Stimulated activated CD4-positive, alpha-beta T cell treated with anti-CD3 and anti-CD28 coated beads, Interleukin-15, amount 100 ng/mL, for 48 hours (primary cell): ENCODE measurements around the gene MFAP4.
A peak's percentile ranks its signal among the peaks of the same experiment; 100 is the strongest.
"Not testable (repeated sequence)": the region's sequence is repeated elsewhere in the genome, so short reads cannot be mapped to it uniquely, and the experiment has no call there.

Experiments
- DNase-seq, 2 donors: peaks; one replicate each; pipeline ENCODE4 v3.0.0-alpha.2; 2020; ENCODE audit warnings: low read depth in 2 of 2

The MFAP4 gene

DNA sequence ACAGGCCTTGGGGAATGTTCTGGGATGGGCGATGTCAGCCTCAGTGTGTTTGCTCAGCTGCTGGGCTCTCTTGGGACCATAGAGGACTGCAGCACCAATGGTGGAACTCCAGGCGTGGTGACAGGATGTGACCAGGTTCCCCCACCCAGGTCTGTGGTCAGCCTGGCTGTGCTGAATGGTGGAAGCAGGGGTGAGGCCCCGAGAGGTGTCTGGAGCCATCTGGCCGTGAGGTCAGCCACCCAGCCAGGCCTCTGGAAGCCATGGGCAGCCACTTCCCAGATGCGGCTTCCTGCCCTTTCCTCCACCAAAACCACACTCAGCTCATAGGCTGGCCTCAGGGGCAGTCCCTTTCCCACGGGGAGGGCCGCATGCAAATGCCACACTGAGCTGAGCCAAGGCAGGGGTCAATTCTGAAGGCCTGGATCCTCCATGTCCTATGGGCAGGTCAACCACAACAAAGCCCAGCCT, 16.5 kb downstream of the MFAP4 start:
- DNase-seq: no peak

DNA sequence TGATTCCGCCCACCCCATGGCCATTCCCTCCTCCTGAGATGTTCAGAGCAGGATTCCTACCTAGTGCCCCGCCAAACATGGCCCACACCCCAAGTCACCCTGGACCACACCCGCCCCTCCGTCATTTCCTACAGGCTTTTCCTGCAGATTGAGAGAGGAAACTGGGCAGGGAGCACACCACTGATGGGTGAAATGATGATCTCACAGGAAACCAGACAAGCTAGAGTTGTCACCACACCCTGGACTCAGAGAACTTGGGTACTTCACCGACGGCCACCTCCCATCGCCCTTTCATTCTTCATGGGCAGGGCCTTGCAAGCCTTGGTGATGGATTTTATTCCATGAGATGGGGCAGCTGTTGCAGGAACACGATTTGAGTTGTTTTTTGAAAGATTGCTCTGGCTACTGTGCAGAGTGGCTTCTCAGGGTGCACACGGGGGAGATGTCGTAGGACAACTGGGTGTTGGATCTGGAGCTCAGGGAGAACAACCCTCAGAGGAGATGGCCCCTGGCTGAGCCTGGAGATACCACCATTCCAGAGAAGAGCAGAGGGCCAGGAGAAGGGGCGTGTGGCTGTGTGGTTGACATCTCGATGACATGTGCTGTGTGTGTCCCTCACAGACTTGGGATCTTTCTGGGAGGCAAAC, 17.0 kb downstream of the MFAP4 start:
- no peak for DNase-seq

DNA sequence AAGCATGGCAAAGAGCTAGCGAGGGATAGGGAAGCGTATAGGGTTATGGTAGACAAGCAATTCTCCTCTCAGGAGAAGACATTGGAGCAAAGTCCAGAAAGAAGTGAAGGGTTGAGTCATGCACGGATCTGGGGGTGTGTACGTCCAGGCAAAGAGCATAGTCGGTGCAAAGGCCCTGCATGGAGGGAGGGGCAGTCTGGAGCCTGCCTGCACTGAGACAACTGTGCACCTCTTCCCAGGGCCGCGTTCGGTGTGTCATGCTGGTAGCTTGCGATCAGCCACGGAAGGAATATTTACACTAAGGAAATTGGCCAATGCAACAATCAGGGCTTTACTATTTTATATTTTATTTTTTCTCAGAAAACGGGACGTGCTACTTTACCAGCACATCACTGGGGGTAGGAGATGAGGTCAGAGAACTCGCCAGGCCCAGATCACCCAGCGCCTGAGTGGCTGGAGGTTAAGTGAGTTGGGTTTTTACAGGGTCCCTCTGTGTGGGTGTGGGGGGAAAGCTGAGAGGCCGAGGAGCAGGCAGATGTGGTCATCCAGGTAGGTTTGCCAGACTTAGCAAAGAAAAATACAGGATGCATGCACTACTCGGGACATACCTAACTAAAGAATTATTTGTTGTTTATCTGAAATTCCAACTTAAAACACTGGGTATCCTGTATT, 17.7 kb downstream of the MFAP4 start:
- DNase-seq: no peak

DNA sequence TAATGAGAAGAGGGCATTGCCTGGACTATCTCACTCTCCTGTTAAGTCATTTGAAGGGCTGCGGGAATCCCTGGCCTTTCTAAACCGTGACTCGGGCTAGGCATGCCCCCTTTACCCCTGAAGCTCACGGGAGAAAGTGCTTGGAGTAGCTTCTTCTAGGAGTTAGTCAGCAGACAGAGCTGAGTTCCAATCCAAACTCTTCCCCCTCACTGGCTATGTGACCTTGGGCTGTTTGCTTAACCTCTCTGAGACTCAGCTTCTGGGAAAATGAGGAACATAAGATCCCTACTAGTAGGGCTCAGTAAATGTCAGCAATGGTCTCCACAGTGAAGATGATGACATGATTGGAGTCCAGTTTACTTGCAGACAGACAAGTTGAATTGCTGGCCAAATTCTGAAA, 18.8 kb downstream of the MFAP4 start:
- no peak for DNase-seq

DNA sequence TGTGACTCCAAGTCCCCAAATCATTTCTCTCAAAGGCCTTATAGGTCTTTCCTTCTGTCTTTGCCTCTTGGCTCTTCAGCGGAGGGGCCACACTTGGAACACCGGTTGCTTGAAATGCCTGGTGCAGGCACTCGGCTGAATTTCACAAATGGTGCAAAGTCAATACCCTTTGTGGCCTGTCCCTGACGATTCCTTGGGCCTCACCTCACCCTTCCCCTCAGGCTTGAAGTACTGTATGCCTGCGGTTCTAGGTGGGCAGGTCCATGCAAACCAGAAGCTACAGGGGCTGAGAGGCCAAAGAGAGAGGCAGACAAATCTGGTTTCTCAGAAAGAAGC, 20.4 kb downstream of the MFAP4 start:
- no peak for DNase-seq

DNA sequence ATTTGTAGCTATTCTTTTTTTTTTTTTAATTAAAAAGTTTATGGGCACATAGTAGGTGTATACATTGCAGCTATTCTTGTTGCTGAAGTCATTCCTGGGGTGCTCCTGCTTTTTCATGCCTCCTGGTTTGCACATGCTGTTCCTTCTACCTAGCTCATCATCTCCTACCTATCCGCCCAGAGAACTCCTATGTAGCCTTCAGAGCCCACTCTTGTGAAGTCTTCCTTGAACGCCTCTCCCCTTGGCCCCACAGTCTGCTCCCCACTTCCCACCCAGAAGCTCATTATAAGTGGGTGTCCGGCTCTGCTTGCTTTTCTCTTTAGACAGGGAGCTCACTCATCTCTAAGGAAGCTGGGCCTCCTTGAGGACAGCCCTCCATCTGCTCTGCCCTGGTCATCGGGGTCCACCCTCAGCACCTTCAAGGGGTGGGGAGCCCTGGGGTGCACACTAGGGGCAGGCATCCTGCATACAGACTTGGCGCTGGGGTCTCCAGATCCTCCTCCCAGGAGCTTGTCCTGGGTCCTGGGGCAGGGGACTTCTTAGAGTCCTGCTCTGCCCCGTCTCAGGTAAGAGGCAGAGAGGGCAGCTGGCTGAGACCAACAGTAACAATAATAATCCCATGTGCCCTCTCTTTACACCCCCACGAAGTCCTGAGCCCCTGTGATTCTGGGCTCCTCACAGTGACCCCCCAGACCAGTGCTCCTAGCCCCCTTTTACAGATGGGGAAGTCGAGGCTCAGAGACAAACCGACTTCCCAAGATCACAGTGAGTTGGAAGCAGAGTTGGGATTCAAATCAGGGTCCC, 21.0 kb downstream of the MFAP4 start:
- DNase-seq: no peak

DNA sequence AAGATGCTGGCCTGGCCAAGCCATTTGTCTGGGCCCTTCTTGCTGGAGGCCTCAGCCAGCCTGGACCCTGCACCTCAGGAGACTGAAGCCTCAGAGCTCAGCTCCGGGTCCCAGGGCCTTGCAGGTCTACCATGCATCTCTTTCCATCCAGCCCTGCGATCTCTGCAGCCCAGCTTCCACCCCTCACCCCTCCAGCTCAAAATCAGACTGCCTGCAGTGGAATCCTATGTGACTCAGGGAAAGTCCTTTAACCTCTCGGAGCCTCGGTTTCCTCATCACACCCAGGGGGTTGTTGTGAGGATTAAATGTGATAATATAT, 21.5 kb downstream of the MFAP4 start:
- DNase-seq: no peak

DNA sequence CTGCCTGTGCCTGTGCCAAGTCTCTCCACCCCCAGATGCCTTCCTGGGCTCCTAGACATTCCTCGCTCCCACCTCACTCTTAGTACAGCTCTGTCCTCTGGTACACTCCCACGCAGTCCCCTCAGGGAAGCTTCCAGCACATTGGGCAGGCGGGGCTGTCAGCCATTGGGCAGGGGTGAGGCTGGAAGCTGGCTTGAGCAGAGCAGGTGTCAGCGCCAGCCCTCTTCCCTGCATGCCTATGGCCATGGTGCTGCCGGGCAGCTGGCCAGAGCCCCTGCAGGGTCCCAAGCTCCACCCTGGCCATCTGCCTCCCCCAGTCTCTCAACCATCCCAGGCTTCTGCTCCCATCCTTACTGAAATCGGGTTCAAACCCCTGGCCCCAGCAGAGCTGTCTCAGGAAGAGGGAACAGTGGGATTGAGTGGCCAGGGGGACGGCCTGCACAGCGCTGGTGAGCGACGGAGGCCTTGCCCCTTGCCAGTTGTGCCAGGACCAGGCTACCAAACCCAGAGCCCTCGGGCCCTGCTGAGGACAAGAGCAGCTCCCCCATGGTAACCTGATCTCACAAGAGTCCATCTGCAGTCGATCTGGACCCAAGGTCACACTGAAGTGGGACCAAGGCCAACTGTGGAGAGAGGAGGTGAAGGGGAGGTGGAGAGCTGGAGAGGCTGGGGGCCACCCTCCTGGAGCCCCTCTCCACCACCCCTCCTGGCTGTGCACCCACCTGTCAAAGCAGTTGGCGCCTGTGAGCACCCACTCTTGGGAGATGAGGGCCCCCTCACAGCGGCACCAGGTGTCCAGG, 22.1 kb downstream of the MFAP4 start:
- DNase-seq: no peak

DNA sequence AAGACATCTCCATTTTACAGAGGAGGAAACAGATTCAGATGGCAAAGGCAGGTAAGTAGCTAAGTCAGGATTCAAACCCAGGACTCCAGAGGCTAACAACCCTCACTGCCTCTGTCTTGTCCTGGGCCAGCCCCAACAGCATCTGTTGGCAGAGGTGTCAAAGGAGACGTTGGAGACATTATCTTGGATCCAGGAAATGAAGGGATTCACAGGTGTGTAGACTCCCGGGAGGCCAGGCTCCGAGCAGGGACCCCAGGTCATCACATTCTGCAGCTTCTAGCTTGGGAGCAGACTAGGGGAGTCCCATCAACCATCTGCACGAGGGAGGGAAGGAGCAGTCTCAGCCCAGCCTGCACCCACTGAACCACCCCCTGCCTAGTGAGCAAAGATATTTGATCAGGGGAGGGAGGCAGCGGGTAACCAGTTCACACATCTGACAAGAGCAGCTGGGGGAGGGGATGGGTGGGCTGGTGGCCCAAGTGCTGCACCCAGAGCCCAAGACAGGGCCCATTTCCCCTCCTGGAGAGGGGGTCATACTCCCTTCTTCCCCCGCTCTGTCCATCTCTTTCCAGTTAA, 23.4 kb downstream of the MFAP4 start:
- no peak for DNase-seq

DNA sequence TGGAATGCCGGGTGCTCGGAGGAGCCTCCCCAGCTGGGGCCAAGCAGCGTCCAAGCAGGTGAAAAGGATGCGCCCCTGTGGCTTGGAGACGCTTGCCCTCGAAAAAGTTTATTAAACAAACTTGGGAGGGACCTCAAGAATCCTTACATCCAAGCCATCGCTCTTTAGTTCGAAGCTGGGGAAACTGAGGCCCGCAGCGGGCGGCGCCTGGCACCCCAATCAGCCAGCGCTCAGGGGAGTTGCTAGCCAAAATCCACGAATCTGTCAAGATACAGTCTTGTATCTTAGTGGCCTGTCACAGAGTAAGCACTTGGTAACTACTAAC, 23.9 kb downstream of the MFAP4 start:
- no peak for DNase-seq

DNA sequence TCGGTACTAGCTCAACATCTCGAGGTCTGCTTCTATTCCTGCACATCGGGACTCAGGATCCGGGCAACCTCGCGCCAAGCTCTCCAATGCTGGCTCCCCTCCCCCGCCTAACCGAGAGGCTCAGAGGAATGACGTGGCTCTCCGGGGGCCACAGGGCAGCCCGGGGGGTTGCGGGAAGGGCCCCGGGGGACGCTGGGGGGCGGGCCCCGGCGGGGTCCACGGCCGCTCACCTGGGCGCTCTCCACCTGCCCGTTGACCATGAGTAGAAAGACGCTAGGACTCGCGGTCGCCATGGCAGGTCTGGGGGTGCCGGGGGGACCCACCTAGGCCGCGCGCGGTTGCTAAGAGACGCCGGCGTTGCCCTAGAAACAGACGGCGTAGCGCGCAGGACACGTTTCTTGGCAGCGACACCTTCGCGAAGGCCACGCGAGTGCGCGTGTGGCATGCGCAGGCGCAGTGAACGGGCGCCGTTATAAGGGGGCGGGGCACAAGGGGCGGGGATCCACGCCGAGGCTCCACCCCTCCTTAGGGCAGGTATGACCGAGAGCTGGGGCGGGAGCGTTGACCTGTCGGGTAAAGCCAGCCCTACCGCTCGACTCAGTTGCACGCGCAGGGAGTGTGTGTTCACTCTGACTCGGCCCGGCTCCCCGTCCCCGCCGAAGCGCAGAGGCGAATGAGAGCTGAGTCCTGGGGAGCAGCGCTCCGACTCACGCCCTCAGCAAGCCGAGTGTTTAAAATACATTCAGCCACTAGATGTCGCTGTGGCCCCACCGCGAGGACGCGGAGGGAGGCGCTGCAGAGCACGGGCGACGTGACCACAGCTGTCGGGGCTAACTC, 24.5 kb downstream of the MFAP4 start, which contains the start of gene B9D1:
TSS of gene B9D1 (minus strand) at position 447 of the 837 bp plus-strand sequence. CDS start at position 293, 154 bp downstream.
- DNase-seq: peak; percentile 85

DNA sequence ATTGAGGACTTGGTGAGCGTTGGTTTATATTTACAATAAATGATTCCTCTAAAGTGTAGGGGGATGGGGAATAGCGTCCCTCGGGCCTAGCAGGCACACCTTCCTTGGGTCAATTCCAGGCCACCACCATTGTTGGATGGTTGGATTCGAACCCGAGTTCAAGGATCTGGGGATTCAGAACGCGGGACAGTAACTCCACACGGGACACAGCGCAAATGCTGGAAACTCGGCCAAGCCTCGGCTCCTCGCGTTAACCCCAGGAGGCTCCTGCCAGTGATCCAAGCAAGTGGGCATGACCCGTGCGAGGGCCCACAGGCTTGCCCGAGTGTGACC, 25.1 kb downstream of the MFAP4 start:
- no peak for DNase-seq

DNA sequence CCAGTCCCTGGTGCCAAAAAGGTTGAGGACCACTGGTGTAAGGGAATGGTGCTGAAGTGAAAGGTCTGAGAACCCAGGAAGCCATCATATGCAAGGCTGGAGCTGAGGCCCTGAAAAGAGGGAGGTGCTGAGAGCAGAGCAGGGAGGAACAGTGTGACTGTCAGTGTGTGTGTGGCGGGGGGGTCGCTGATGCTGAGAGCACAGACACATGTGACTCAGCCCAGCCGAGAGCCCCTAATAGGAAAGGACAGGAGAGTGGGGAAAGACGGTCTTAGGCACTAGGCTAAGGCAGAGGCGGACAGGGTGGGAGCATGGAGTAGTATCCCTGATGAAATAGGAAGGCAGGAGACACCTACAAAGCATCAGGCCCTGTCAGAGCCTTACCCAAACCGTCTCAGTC, 25.7 kb downstream of the MFAP4 start:
- no peak for DNase-seq

DNA sequence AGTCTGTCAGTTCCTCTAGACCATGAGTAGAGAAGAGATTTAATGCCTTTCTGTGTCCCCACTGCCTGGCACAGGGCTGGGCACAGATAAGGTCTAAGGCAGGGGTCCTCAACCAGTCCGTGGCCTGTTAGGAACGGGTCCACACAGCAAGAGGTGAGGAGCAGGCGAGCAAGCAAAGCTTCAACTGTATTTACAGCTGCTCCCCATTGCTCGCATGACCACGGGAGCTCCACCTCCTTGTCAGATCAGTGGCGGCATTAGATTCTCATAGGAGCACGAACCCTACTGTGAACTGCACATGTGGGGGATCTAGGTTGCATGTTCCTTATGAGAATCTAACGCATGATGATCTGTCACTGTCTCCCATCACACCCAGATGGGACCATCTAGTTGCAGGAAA, 26.2 kb downstream of the MFAP4 start:
- DNase-seq: no peak

DNA sequence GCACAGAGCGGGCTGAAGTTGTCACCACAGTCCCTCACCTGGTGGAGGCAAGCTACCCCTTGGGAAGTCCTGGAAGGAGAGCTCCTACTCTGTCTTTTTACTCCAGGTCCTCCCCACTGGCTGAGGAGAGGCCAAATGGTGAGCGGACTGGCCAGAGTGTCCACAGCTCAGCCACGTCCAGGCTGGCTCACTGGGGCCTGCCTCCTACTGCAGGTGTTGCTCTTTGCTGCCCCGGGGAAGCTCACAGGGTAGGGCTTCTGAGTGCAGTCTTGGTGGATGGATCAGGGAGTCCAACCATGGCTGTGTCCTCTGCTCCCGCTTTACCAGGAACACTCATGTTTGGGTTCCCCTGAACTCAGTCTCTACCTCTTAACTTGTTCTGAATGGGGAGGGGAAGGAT, 27.1 kb downstream of the MFAP4 start:
- DNase-seq: no peak

DNA sequence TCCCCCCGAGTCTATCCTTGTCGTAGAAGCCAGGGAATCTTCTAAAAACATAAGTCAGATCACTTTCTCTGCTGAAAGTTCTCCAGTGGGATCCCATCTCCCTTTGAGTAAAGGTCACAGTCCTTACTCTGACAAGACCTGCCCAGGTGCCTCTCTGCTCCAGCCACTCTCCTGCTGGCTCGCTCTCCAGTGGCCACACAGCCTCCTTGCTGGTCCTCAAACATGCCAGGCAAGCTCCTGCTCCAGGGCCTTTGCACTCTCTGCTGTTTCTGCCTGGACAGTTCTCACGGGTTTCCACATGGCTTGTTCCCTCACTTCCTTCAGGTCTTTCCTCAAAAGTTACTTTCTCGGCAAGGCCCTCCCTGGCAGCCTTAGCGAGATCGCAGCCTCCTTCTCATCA, 27.8 kb downstream of the MFAP4 start:
- no peak for DNase-seq

DNA sequence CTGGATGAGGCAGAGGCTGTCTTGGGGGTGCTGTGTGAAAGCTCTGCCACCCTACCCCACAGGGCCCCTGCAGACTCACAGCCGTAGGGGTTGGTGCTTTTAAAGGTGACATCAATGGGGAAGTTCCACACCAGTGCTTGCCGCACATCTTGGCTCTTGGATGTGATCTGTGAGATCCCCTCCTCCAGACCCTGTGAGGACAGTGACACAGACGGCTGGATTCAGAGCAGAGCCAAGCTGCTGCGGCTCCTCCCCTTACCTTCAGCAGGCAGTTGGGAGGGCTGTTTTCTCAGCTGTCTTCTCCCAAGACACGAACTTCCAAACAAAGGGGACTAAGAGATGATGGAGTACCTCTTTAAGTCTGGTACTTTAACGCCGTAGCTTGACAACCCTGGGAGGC, 29.2 kb downstream of the MFAP4 start:
- DNase-seq: no peak

DNA sequence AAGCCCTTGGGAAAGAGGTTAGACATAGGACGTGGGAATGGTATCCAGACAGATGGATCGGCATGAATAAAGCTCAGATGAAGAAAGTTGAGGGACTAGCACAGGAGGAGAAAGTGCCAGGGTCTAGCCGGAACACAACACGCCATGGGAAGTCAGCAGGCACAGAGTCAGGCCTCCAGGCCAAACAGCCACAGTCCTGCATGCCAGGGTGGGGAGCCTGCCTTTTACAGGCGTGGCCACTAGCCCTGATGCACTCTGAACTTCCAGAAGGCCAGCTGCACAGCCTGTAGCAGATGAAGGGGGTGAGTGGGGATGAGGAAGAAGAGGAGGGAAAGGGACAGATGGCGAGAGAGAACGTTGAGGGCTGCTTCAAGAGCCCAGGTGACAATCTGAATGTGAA, 29.6 kb downstream of the MFAP4 start:
- no peak for DNase-seq

DNA sequence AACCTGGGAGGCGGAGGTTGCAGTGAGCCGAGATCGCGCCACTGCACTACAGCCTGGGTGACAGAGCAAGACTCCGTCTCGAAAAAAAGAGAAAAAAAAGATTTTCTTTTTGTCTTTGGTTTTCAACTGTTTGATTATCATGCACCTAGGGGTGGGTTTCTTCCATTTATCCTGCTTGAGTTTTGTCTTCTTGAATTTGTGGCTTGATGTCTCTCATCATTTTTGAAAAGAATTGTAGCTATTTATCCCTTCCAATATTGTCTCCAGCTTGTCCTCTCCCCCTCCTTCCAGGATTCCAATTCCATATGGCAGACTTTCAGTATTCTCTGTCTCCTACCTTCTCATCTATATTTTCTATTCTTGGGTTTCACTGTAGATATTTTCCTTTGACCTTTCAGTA, 32.2 kb downstream of the MFAP4 start:
- no peak for DNase-seq

DNA sequence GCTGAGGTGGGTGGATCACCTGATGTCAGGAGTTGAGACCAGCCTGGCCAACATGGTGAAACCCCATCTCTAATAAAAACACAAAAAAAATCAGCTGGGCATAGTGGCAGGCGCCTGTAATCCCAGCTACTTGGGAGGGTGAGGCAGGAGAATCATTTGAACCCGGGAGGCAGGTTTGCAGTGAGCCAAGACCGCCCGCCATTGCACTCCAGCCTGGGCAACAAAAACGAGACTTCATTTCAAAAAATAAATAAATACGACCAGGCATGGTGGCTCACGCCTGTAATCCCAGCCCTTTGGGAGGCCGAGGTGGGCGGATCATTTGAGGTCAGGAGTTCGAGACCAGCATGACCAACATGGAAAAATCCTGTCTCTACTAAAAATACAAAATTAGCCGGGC, 33.6 kb downstream of the MFAP4 start:
- DNase-seq: not testable (repeated sequence)

DNA sequence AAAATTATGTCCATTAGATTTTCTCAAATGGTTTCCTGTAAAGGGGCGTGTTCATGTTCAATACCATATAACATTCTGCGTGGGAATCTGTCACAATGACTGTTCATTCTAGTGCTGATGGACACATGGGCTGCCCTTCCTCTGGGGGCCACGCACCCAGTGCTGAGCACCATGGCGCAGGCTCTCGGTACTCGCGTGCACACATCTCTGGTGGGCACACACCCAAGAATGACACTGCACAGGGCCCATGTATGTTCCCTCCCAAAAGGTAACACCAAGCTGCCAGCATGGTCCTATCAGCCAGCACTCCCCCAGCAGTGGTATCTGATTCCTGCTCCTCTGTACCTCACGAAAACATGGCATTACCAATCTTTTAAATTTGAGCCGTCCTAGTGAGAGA, 38.2 kb downstream of the MFAP4 start:
- DNase-seq: no peak
